Parathyroid adenoma (tissue), 2 donors: Measurements from ENCODE around the gene STX4.

Source experiments
- H2AFZ ChIP-seq: fragments of 300-600 bp; sonication (generic); one replicate; pipeline ENCODE4 v1.7.0; 2017; ENCODE audit warnings: antibody characterized with exemption, mild to moderate bottlenecking
- H3K27ac ChIP-seq: fragments of 300-600 bp; sonication (generic); one replicate; pipeline ENCODE4 v1.7.0; 2017
- H3K27me3 ChIP-seq: fragments of 300-600 bp; sonication (generic); one replicate; pipeline ENCODE4 v1.7.0; 2017; ENCODE audit warnings: low read length; ENCODE audit not compliant: control insufficient read depth, insufficient read depth
- H3K36me3 ChIP-seq: fragments of 300-600 bp; sonication (generic); one replicate; pipeline ENCODE4 v1.7.0; 2017; ENCODE audit warnings: low read length; ENCODE audit not compliant: control insufficient read depth, insufficient read depth
- H3K4me1 ChIP-seq: fragments of 300-600 bp; sonication (generic); one replicate; pipeline ENCODE4 v1.7.0; 2017; ENCODE audit warnings: control low read depth
- H3K4me2 ChIP-seq: fragments of 300-600 bp; sonication (generic); one replicate; pipeline ENCODE4 v1.7.0; 2017; ENCODE audit warnings: low read length
- H3K4me3 ChIP-seq: fragments of 300-600 bp; sonication (generic); one replicate; pipeline ENCODE4 v1.7.0; 2017; ENCODE audit warnings: low read depth, low read length
- H3K79me2 ChIP-seq: fragments of 300-600 bp; sonication (generic); one replicate; pipeline ENCODE4 v1.7.0; 2017; ENCODE audit warnings: control low read depth
- H3K9ac ChIP-seq: fragments of 300-600 bp; sonication (generic); one replicate; pipeline ENCODE4 v1.7.0; 2017; ENCODE audit warnings: mild to moderate bottlenecking
- H3K9me3 ChIP-seq: fragments of 300-600 bp; sonication (generic); one replicate; pipeline ENCODE4 v1.7.0; 2017; ENCODE audit warnings: low read length; ENCODE audit not compliant: control insufficient read depth
- CTCF ChIP-seq: fragments of 300-600 bp; sonication (generic); IDR thresholded peaks from one replicate; pipeline ENCODE4 v1.7.0; 2017; ENCODE audit warnings: antibody characterized with exemption, mild to moderate bottlenecking
- donor health status: primary hyperparathyroidism.

The STX4 gene

GRCh38 chr16:31088459-31089183, 55.3 kb downstream of the STX4 start, which contains the start of gene PRSS53:
Gene PRSS53, minus strand, starts transcription at chr16:31088943. Its CDS starts 134 bp downstream, at chr16:31088809.
- H3K27ac ChIP-seq = no peak within 1 kb of the TSS
- no peaks in the 10 kb centered on the region for H3K36me3 ChIP-seq

GRCh38 chr16:31089199-31089598, 55.8 kb downstream of the STX4 start:
- H3K9ac ChIP-seq = no peak overlapping the region
- H3K27me3 ChIP-seq = no peaks in the 10 kb centered on the region
- H2AFZ ChIP-seq = no peak overlapping the region
- no peaks in the 10 kb centered on the region for H3K79me2 ChIP-seq
- no peak overlapping the region for H3K27ac ChIP-seq
- no peak overlapping the region for H3K4me2 ChIP-seq
- no peaks in the 10 kb centered on the region for H3K9me3 ChIP-seq
- H3K4me1 ChIP-seq = no peaks in the 10 kb centered on the region
- TF ChIP-seq CTCF = no peak
- H3K36me3 ChIP-seq = no peaks in the 10 kb centered on the region
- H3K4me3 ChIP-seq = no peak overlapping the region

More at GRCh38 chr16:31088459-31089183, 55.3 kb downstream of the STX4 start, which contains the start of gene PRSS53:
- Histone ChIP-seq H3K27me3 (no peaks in the 10 kb centered on the region), H3K4me3 (no peak within 1 kb of the TSS), H2AFZ (no peak within 1 kb of the TSS), H3K4me1 (no peaks in the 10 kb centered on the region), H3K4me2 (no peak within 1 kb of the TSS), H3K9me3 (no peaks in the 10 kb centered on the region), H3K79me2 (no peaks in the 10 kb centered on the region), H3K9ac (no peak within 1 kb of the TSS)
- TF ChIP-seq CTCF = no peak
